Astrocyte of the spinal cord (primary cell): ENCODE data around the gene PITPNC1.

ENCODE experiments used
- DNase-seq: peaks from one replicate; pipeline ENCODE4 v3.0.0; 2011; ENCODE audit warnings: low read depth, low spot score
- H3K4me3 ChIP-seq: 2 replicates; pipeline ENCODE4 v1.5.1; 2011; ENCODE audit warnings: low read depth, mild to moderate bottlenecking, low read length, moderate library complexity
- CTCF ChIP-seq: IDR thresholded peaks from 2 replicates; pipeline ENCODE4 v1.5.1; 2012; ENCODE audit warnings: low read depth, mild to moderate bottlenecking, low read length, inconsistent platforms
- in situ Hi-C: cut with HindIII; loops from 2 replicates; pipeline ENCODE4 v1.10.0; 2017; ENCODE audit warnings: low sequenced_read_pairs

PITPNC1 gene

GRCh38 chr17:67707442-67707841, 330.4 kb downstream of the PITPNC1 start:
- in situ Hi-C loops, result no loop called here
- no peak for TF ChIP-seq CTCF
- DNase-seq, result no peak
- H3K4me3 ChIP-seq, result no peak overlapping the region

DNA sequence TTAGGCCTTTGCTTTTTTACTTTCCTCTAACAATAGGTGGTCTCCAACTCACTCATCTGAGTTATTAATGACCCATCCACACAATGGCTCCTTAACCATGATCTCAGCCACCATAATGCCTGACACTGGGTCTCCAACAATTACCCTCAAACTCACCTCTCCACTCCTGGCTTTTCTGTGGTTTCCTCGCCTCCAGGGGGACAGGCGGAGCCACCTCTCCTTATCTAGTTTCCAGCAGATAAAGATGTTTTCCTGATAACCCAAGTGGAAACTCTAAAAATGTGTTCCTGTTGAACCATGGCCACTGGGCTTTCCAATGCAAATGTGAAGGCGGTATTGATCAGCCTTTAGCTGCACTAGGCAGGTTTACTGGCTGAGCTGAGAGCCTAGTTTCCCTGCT, 331.3 kb downstream of the PITPNC1 start:
- TF ChIP-seq CTCF, result no peak
- in situ Hi-C loops, result no loop called here
- H3K4me3 ChIP-seq, result no peak overlapping the region
- DNase-seq, result no peak

GRCh38 chr17:67711916-67712315, 334.8 kb downstream of the PITPNC1 start:
- no peak for TF ChIP-seq CTCF
- H3K4me3 ChIP-seq, result no peak overlapping the region
- in situ Hi-C loops, result no loop called here
- DNase-seq, result no peak

DNA sequence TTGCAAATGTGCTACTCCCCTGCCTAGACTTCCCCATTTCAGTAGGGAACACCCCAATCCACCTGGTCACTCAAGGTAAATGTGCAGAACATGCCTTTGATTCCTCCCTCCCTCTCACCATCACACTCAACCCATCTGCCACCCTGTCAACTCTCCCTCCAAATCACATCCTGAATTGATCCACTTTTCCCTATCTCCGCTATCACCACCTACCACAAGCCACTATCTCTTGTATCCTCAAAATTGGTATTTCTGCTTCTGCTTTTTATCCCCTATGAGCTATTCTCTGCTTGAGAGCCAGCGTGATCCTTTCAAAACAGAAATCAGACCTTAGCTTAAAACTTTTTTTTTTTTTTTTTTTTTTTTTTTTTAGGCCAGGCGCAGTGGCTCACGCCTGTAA, 335.3 kb downstream of the PITPNC1 start:
- H3K4me3 ChIP-seq, result no peak overlapping the region
- no peak for DNase-seq
- TF ChIP-seq CTCF, result no peak
- in situ Hi-C loops, result no loop called here

GRCh38 chr17:67713169-67713568, 336.1 kb downstream of the PITPNC1 start:
- DNase-seq, result no peak
- in situ Hi-C loops, result no loop called here
- no peak overlapping the region for H3K4me3 ChIP-seq
- TF ChIP-seq CTCF, result no peak

DNA sequence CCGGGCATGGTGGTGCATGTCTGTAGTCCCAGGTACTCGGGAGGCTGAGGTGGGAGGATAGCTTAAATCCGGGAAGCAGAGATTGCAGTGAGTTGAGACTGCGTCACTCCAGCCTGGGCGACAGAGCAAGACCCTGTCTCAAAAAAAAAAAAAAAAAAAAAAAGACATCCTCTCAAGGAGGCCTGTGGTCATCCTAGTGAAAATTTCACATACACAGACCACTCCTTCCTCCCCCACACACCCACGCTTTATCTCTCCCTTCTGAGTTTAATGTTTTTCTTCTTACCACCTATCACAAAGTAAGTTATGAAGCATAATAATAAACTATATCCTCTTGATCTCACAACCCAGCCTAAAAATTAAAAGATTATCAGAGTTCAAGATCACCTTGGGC, 339.3 kb downstream of the PITPNC1 start:
- in situ Hi-C loops, result no loop called here

More for the DNA sequence above, 339.3 kb downstream of the PITPNC1 start:
- H3K4me3 ChIP-seq, result no peak overlapping the region
- no peak for DNase-seq
- TF ChIP-seq CTCF, result no peak
